Measurements from ENCODE around the gene SMARCAD1.

DNA sequence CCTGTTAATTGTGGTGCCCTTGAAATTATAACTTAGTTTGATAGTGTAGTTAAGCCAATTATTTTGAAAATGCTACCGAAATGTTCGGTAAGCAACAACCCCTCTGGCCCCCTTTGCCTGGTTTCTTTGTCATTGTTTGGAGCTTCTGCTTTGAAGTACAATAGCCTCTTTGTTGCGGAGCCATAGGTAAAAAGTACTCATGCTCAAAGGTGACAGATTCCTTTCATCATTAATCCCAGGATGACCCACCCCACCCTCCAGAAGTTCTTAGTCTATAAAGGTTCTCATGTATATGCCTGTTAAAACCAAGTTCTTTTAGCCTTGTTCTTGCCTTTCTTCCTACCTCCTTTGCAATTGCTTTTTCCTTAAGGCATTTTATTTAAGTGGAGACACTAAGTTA is 42.4 kb upstream of the SMARCAD1 start:
- TF ChIP-seq, protein P1, sequence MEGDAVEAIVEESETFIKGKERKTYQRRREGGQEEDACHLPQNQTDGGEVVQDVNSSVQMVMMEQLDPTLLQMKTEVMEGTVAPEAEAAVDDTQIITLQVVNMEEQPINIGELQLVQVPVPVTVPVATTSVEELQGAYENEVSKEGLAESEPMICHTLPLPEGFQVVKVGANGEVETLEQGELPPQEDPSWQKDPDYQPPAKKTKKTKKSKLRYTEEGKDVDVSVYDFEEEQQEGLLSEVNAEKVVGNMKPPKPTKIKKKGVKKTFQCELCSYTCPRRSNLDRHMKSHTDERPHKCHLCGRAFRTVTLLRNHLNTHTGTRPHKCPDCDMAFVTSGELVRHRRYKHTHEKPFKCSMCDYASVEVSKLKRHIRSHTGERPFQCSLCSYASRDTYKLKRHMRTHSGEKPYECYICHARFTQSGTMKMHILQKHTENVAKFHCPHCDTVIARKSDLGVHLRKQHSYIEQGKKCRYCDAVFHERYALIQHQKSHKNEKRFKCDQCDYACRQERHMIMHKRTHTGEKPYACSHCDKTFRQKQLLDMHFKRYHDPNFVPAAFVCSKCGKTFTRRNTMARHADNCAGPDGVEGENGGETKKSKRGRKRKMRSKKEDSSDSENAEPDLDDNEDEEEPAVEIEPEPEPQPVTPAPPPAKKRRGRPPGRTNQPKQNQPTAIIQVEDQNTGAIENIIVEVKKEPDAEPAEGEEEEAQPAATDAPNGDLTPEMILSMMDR (IDR thresholded peaks at IDR 0.05; ENCODE audit: low read depth, low read length) = no peak
- TF ChIP-seq EZH2phosphoT487 (IDR thresholded peaks at IDR 0.05; ENCODE audit: low read depth) = no peak

All from OCI-LY3 (cell line).